C4-2B (cell line): Measurements from ENCODE around the gene ERI3.

ENCODE experiments used
- ZFX ChIP-seq: fragments of 450-650 bp; IDR thresholded peaks from 2 replicates; pipeline ENCODE4 v1.6.1; 2017
- TF ChIP-seq, protein P1 (sequence below): fragments of 450-650 bp; conservative IDR thresholded peaks from 2 replicates; pipeline ENCODE4 v1.5.1; 2017; ENCODE audit warnings: mild to moderate bottlenecking

- TF ChIP-seq, protein P1, sequence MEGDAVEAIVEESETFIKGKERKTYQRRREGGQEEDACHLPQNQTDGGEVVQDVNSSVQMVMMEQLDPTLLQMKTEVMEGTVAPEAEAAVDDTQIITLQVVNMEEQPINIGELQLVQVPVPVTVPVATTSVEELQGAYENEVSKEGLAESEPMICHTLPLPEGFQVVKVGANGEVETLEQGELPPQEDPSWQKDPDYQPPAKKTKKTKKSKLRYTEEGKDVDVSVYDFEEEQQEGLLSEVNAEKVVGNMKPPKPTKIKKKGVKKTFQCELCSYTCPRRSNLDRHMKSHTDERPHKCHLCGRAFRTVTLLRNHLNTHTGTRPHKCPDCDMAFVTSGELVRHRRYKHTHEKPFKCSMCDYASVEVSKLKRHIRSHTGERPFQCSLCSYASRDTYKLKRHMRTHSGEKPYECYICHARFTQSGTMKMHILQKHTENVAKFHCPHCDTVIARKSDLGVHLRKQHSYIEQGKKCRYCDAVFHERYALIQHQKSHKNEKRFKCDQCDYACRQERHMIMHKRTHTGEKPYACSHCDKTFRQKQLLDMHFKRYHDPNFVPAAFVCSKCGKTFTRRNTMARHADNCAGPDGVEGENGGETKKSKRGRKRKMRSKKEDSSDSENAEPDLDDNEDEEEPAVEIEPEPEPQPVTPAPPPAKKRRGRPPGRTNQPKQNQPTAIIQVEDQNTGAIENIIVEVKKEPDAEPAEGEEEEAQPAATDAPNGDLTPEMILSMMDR = no peak
- TF ChIP-seq ZFX = no peak
Measured at GRCh38 chr1:44316231-44316759, 38.8 kb downstream of the ERI3 start.
